Fibroblast of lung (primary cell): ENCODE results near the gene GCG.

Experiments
- EZH2 ChIP-seq: IDR thresholded peaks from 2 replicates; pipeline ENCODE4 v1.5.1; 2012; ENCODE audit warnings: low read length, control low read depth, mild to moderate bottlenecking; ENCODE audit errors: missing control alignments
- TF ChIP-seq, protein P1 (sequence below), 2 donors: IDR thresholded peaks in 1 of 2; conservative IDR thresholded peaks in 1 of 2; 1 replicate in 1 of 2; 2 replicates in 1 of 2; pipeline ENCODE4 v1.5.1; 2011 to 2012; ENCODE audit warnings: low read length in 2 of 2, control low read depth in 1 of 2, inconsistent platforms in 1 of 2, low read depth in 1 of 2, mild to moderate bottlenecking in 1 of 2

DNA sequence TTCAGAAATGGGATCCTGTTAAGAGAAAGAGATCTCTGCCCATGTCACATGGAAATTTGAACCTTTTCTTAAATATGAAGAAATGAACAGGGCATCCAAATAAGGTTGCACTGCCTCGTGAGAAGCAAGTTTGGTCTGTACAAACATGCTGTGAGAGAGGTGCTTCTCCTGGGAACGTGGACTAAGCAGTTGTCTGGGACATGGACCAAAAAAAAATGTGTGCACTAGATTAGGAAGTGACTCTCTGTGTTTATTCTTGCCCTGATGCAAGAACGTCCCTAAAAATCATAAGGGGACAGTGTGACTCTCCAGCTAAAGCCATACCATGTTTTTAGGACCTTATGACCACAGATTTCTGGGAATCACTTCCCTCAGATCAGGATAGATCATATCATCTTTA, 23.7 kb upstream of the GCG start:
- TF ChIP-seq, protein P1, sequence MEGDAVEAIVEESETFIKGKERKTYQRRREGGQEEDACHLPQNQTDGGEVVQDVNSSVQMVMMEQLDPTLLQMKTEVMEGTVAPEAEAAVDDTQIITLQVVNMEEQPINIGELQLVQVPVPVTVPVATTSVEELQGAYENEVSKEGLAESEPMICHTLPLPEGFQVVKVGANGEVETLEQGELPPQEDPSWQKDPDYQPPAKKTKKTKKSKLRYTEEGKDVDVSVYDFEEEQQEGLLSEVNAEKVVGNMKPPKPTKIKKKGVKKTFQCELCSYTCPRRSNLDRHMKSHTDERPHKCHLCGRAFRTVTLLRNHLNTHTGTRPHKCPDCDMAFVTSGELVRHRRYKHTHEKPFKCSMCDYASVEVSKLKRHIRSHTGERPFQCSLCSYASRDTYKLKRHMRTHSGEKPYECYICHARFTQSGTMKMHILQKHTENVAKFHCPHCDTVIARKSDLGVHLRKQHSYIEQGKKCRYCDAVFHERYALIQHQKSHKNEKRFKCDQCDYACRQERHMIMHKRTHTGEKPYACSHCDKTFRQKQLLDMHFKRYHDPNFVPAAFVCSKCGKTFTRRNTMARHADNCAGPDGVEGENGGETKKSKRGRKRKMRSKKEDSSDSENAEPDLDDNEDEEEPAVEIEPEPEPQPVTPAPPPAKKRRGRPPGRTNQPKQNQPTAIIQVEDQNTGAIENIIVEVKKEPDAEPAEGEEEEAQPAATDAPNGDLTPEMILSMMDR (conservative IDR thresholded peaks at IDR 0.05 in 1 of 2, IDR thresholded peaks at IDR 0.05 in 1 of 2; ENCODE audit: low read depth in 1 of 2, low read length in 2 of 2), result no peak
- no peak for TF ChIP-seq EZH2
